ENCODE results near the gene SSTR4. TPM values are rescaled to one million over a fixed set of nuclear protein-coding genes. Genes with fewer than 3 reads are reported as not detected.
A peak's percentile ranks its signal among the peaks of the same experiment; 100 is the strongest.

SSTR4 gene
- total and polyA plus RNA-seq, 8 donors = 0.18 to 0.47 (median 0.26) TPM; not detected in 2

DNA sequence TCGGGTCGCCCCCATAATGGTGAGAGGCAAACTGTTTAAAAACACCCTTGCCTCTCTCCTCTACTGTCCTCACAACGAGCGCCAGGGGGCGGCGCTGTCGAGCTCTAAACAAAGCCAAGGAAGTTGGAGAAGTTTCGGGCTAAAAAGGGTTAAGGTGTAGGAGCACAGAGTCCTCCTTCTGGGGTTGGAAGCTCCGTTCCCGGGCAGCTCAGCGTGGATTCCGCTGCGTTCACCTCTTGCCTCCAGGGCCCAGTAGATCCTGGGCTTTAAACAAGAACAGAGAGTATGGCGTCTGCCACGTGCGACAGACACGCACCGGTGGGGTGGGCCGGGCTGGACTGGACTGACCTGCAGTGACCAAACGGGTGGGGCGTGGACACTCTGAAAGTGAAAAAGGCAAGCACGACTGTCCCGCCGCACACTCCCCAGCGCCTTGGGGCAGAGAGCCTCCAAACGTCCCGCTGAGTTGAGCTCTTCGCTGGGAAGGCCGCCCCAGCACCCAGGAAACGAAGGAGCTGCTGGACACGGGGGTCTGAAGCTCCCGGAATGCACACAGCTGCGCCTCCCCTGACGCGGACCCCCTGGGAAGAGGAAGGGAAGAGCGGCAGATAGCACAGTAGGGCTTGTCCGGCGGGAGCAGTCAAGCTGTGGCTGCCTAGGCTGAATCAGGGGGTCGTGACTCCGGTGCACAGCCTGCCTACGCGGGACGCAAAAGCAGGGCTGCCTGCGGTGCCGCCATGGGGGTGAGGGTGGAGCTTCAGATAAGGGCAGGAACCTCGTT lies 15.9 kb downstream of the SSTR4 start:
- TF ChIP-seq, protein P1, sequence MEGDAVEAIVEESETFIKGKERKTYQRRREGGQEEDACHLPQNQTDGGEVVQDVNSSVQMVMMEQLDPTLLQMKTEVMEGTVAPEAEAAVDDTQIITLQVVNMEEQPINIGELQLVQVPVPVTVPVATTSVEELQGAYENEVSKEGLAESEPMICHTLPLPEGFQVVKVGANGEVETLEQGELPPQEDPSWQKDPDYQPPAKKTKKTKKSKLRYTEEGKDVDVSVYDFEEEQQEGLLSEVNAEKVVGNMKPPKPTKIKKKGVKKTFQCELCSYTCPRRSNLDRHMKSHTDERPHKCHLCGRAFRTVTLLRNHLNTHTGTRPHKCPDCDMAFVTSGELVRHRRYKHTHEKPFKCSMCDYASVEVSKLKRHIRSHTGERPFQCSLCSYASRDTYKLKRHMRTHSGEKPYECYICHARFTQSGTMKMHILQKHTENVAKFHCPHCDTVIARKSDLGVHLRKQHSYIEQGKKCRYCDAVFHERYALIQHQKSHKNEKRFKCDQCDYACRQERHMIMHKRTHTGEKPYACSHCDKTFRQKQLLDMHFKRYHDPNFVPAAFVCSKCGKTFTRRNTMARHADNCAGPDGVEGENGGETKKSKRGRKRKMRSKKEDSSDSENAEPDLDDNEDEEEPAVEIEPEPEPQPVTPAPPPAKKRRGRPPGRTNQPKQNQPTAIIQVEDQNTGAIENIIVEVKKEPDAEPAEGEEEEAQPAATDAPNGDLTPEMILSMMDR (IDR thresholded peaks at IDR 0.05) = peak; percentile 57 to 83
- peak; percentile 59 for ATAC-seq
- intact Hi-C loops (cut with DNase I) = loop anchor here in 1 of 2 donors (5.0 kb wide), 1 partner anchor 186 kb away; no protein-coding TSS in a partner anchor

GRCh38 chr20:23052904-23053303 lies 17.8 kb downstream of the SSTR4 start:
- Histone ChIP-seq H3K27me3 (peaks cover 3 to 31% of the 10 kb centered on the region in 2 donors), H3K36me3 (no peaks in the 10 kb centered on the region), H3K27ac (no peak overlapping the region), H3K4me3 (no peak overlapping the region), H3K4me1 (peaks cover 3 to 34% of the 10 kb centered on the region in 2 donors), H3K9me3 (peaks cover 0 to 5% of the 10 kb centered on the region in 2 donors)
- DNase-seq (no peak), ATAC-seq (no peak)
- intact Hi-C loops (cut with DNase I) = loop anchor here in 1 of 2 donors (5.0 kb wide), 1 partner anchor 184 kb away; no protein-coding TSS in a partner anchor
- TF ChIP-seq, protein P1 (IDR thresholded peaks at IDR 0.05) = no peak

More for the DNA sequence above, 15.9 kb downstream of the SSTR4 start:
- H3K27ac ChIP-seq = peak overlapping the region; percentile 89 to 91
- peak in 3 of 4 donors; percentile 83 to 93 (median 88) for DNase-seq
- H3K9me3 ChIP-seq = no peaks in the 10 kb centered on the region
- peaks cover 12 to 44% of the 10 kb centered on the region in 2 donors for H3K27me3 ChIP-seq
- H3K4me1 ChIP-seq = peaks cover 7 to 53% of the 10 kb centered on the region in 2 donors
- H3K36me3 ChIP-seq = peaks cover 0 to 5% of the 10 kb centered on the region in 2 donors
- H3K4me3 ChIP-seq = peak overlapping the region; percentile 51 to 53

- Histone ChIP-seq H3K4me1 (peaks cover 14 to 31% of the 10 kb centered on the region in 2 donors), H3K4me3 (no peak overlapping the region), H3K27me3 (no peaks in the 10 kb centered on the region), H3K27ac (no peak overlapping the region), H3K9me3 (peaks cover 0 to 5% of the 10 kb centered on the region in 2 donors), H3K36me3 (no peaks in the 10 kb centered on the region)
- intact Hi-C loops (cut with DNase I) = no loop called here
- ATAC-seq (no peak), DNase-seq (no peak)
- TF ChIP-seq, protein P1 (IDR thresholded peaks at IDR 0.05) = peak in 1 of 2 donors; percentile 13
Measured at GRCh38 chr20:23058240-23058639, 23.1 kb downstream of the SSTR4 start.

DNA sequence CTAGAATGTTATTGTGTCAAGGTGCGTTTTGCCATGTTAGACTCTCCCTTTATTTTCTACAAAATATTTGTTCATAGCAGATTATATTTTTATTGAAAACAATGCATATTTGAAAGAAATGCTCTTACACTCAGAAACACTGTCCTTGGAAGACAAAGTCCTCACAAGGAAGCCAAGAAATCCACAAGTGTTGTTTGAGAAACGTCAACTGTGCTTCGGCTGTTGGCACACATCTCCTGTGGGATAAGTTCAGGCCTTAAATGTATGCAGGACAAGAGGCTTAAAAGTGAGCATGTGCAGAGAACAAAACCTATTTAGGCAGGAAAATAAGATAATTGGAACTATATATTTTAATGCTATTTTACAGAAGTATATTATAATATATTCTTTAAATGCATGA lies 23.9 kb downstream of the SSTR4 start:
- DNase-seq (peak in 1 of 4 donors; percentile 74), ATAC-seq (no peak)
- intact Hi-C loops (cut with DNase I) = no loop called here
- Histone ChIP-seq H3K4me1 (peaks cover 14 to 31% of the 10 kb centered on the region in 2 donors), H3K4me3 (no peak overlapping the region), H3K27ac (no peak overlapping the region), H3K36me3 (no peaks in the 10 kb centered on the region), H3K27me3 (no peaks in the 10 kb centered on the region), H3K9me3 (peaks cover 0 to 5% of the 10 kb centered on the region in 2 donors)
- TF ChIP-seq, protein P1 (IDR thresholded peaks at IDR 0.05) = no peak

- Histone ChIP-seq H3K4me1 (peaks cover 14 to 31% of the 10 kb centered on the region in 2 donors), H3K27me3 (no peaks in the 10 kb centered on the region), H3K27ac (no peak overlapping the region), H3K9me3 (peaks cover 0 to 5% of the 10 kb centered on the region in 2 donors), H3K4me3 (no peak overlapping the region), H3K36me3 (no peaks in the 10 kb centered on the region)
- DNase-seq (peak in 1 of 4 donors; percentile 45), ATAC-seq (peak; percentile 37)
- intact Hi-C loops (cut with DNase I) = no loop called here
- TF ChIP-seq, protein P1 (IDR thresholded peaks at IDR 0.05) = no peak
Measured at GRCh38 chr20:23059846-23060245, 24.7 kb downstream of the SSTR4 start.

Data from left lung (tissue), 10 donors.